ENCODE measurements around the gene BLVRA. TPM values are rescaled to one million over a fixed set of nuclear protein-coding genes. Genes with fewer than 3 reads are reported as not detected.

BLVRA gene
- total and polyA plus RNA-seq, 10 of the 15 experiments (the other 5 are each of a cell fraction or from before 2014, with no cell fraction given) = 63.3 to 198 (median 102) TPM

- no TSS peak for BruUV-seq (replicated peaks)
- TF ChIP-seq MEF2A (IDR thresholded peaks at IDR 0.05; ENCODE audit: insufficient read depth, low read depth, low read length) (no peak), IRF3 (IDR thresholded peaks at IDR 0.05) (no peak)
- Histone ChIP-seq H3K27me3 (replicated peaks in 1 of 2; ENCODE audit: control insufficient read depth in 2 of 2, insufficient read depth in 2 of 2, low read length in 1 of 2) (no peaks in the 10 kb centered on the region), H2AFZ (ENCODE audit: control insufficient read depth, low read depth, low read length) (no peak overlapping the region), H3K79me2 (ENCODE audit: control insufficient read depth, insufficient read depth, low read length) (no peaks in the 10 kb centered on the region), H4K20me1 (ENCODE audit: control insufficient read depth, insufficient read depth) (no peaks in the 10 kb centered on the region), H3K9me3 (replicated peaks; ENCODE audit: control insufficient read depth, insufficient read depth, low read length) (no peaks in the 10 kb centered on the region; the same call in 2 of the 3 replicates), H3K27ac (ENCODE audit: control insufficient read depth, insufficient read depth) (no peak overlapping the region), H3K4me3 (no peak overlapping the region), H3K9ac (ENCODE audit: control insufficient read depth, insufficient read depth, low read length) (no peak overlapping the region), H3K4me2 (ENCODE audit: control insufficient read depth, insufficient read depth) (no peak overlapping the region), H3K36me3 (ENCODE audit: control insufficient read depth in 2 of 2, insufficient read depth in 2 of 2, low read length in 1 of 2) (no peaks in the 10 kb centered on the region), H3K4me1 (ENCODE audit: control insufficient read depth, insufficient read depth, low read length) (peaks cover 10% of the 10 kb centered on the region; the same call in 1 of the 2 replicates)
- in situ Hi-C loops (cut with MboI) = no loop called here
- ATAC-seq = no peak
- RAD21 ChIA-PET (ENCODE audit: unreplicated experiment) = interaction anchor here (1.0 kb wide), 1 partner anchor 13 kb away, joined by 3 read pairs; no protein-coding TSS in a partner anchor
- CTCF ChIA-PET = interaction anchor here (1.0 kb wide), 1 partner anchor 269 kb away, joined by 3 read pairs; no protein-coding TSS in a partner anchor
- no peak for FAIRE-seq
- SMC1A ChIA-PET (ENCODE audit: uncharacterized antibody, unreplicated experiment) = interaction anchor here (0.7 to 1.4 kb wide), 2 partner anchors 9 kb away, joined by 3 read pairs; no protein-coding TSS in a partner anchor
- intact Hi-C loops (cut with micrococcal nuclease; ENCODE audit: unreplicated experiment) = no loop called here
- 56% methylated on average over 2 of the region's 2 CpGs for WGBS (ENCODE audit: insufficient coverage, insufficient replicate concordance, low lambda C conversion rate, missing lambda C conversion rate)
- POLR2A ChIA-PET = interaction anchor here (0.6 kb wide), 2 partner anchors 95 to 96 kb away, joined by 3 read pairs; no protein-coding TSS in a partner anchor
- no peak for DNase-seq (ENCODE audit: low read depth, low spot score)
These were observed 93.3 kb downstream of the BLVRA start for GRCh38 chr7:43851805-43852204.

- no TSS peak for BruUV-seq (replicated peaks)
- Histone ChIP-seq H4K20me1 (ENCODE audit: control insufficient read depth, insufficient read depth) (no peaks in the 10 kb centered on the region), H3K4me2 (ENCODE audit: control insufficient read depth, insufficient read depth) (no peak overlapping the region), H3K9me3 (replicated peaks; ENCODE audit: control insufficient read depth, insufficient read depth, low read length) (peaks cover 2% of the 10 kb centered on the region; the same call in 2 of the 3 replicates), H3K9ac (ENCODE audit: control insufficient read depth, insufficient read depth, low read length) (no peak overlapping the region), H3K4me1 (ENCODE audit: control insufficient read depth, insufficient read depth, low read length) (peaks cover 7% of the 10 kb centered on the region; the same call in 1 of the 2 replicates), H3K36me3 (ENCODE audit: control insufficient read depth in 2 of 2, insufficient read depth in 2 of 2, low read length in 1 of 2) (no peaks in the 10 kb centered on the region), H3K4me3 (no peak overlapping the region), H3K79me2 (ENCODE audit: control insufficient read depth, insufficient read depth, low read length) (no peaks in the 10 kb centered on the region), H3K27ac (ENCODE audit: control insufficient read depth, insufficient read depth) (no peak overlapping the region), H2AFZ (ENCODE audit: control insufficient read depth, low read depth, low read length) (no peak overlapping the region), H3K27me3 (replicated peaks in 1 of 2; ENCODE audit: control insufficient read depth in 2 of 2, insufficient read depth in 2 of 2, low read length in 1 of 2) (no peaks in the 10 kb centered on the region)
- ChIA-PET CTCF (no interaction called here), RAD21 (ENCODE audit: unreplicated experiment) (no interaction called here), POLR2A (no interaction called here), SMC1A (ENCODE audit: uncharacterized antibody, unreplicated experiment) (interaction anchor here (0.6 kb wide), 1 partner anchor 235 kb away, joined by 3 read pairs; no protein-coding TSS in a partner anchor)
- in situ Hi-C loops (cut with MboI) (no loop called here), intact Hi-C loops (cut with micrococcal nuclease; ENCODE audit: unreplicated experiment) (no loop called here)
- no peak for ATAC-seq
- DNase-seq (ENCODE audit: low read depth, low spot score) = no peak
- no peak for FAIRE-seq
- TF ChIP-seq KAT2A (conservative IDR thresholded peaks at IDR 0.05; ENCODE audit: control insufficient read depth, low read depth, low read length) = no peak
- TF ChIP-seq SMAD1 (IDR thresholded peaks at IDR 0.05; ENCODE audit: low read depth, partially characterized antibody) = no peak
- no peak for TF ChIP-seq CBX3 (IDR thresholded peaks at IDR 0.05; ENCODE audit: borderline replicate concordance, low read depth)
- TF ChIP-seq TBL1XR1 (IDR thresholded peaks at IDR 0.05; ENCODE audit: low read depth, low read length) = no peak
- TF ChIP-seq FOXK2 (IDR thresholded peaks at IDR 0.05) = no peak
- no peak for TF ChIP-seq POLR2A (IDR thresholded peaks at IDR 0.05; ENCODE audit: low read depth, low read length)
- no peak for TF ChIP-seq ASH2L (IDR thresholded peaks at IDR 0.05; ENCODE audit: borderline replicate concordance, low read depth)
- TF ChIP-seq SMARCA5 (IDR thresholded peaks at IDR 0.05) = no peak
- no peak for TF ChIP-seq BMI1 (IDR thresholded peaks at IDR 0.05; ENCODE audit: borderline replicate concordance)
- no peak for TF ChIP-seq TAF1 (IDR thresholded peaks at IDR 0.05; ENCODE audit: borderline replicate concordance, low read depth, low read length)
- no peak for TF ChIP-seq POLR2AphosphoS5 (IDR thresholded peaks at IDR 0.05; ENCODE audit: low read length)
- no peak for TF ChIP-seq SIN3A (IDR thresholded peaks at IDR 0.05; ENCODE audit: low read depth, low read length)
- TF ChIP-seq LARP7 (IDR thresholded peaks at IDR 0.05) = no peak
- no peak for TF ChIP-seq USF2 (IDR thresholded peaks at IDR 0.05; ENCODE audit: borderline replicate concordance, low read depth, low read length)
- TF ChIP-seq NR2F1 (conservative IDR thresholded peaks at IDR 0.05) = no peak
- TF ChIP-seq IRF3 (IDR thresholded peaks at IDR 0.05) = no peak
These were observed 96.7 kb downstream of the BLVRA start for GRCh38 chr7:43855176-43855575.

Data from GM12878 (cell line).